ENCODE data around the gene ATRX. TPM values are rescaled to one million over a fixed set of nuclear protein-coding genes. Genes with fewer than 3 reads are reported as not detected.

ATRX gene
- total and polyA plus RNA-seq, 2 experiments from 2014 or later, result 162 to 179 TPM

GRCh38 chrX:77795124-77795523 is 9.1 kb upstream of the ATRX start:
- Histone ChIP-seq H3K27me3 (ENCODE audit: insufficient read depth) (no peaks in the 10 kb centered on the region), H3K27ac (ENCODE audit: low read depth) (no peak overlapping the region), H3K4me2 (no peak overlapping the region), H2AFZ (no peak overlapping the region), H3K9me2 (ENCODE audit: insufficient read depth) (no peaks in the 10 kb centered on the region), H3K36me3 (ENCODE audit: insufficient read depth) (no peaks in the 10 kb centered on the region), H3F3A (replicated peaks; ENCODE audit: low read depth) (no peaks in the 10 kb centered on the region), H3K79me2 (replicated peaks; ENCODE audit: insufficient read depth) (no peaks in the 10 kb centered on the region), H3K4me3 (no peak overlapping the region), H4K20me1 (replicated peaks; ENCODE audit: insufficient read depth) (no peaks in the 10 kb centered on the region), H3K4me1 (ENCODE audit: insufficient read depth) (no peaks in the 10 kb centered on the region)
- no peaks in the 10 kb centered on the region for H3K27me3 Mint-ChIP-seq (ENCODE audit: insufficient read depth, low read depth, poor library complexity)
- no peak for DNase-seq (ENCODE audit: low spot score)
- no peak for ATAC-seq
- H3K9me3 Mint-ChIP-seq, result no peaks in the 10 kb centered on the region
- no peak overlapping the region for H3K4me3 Mint-ChIP-seq
- no peaks in the 10 kb centered on the region for H3K4me1 Mint-ChIP-seq
- no peak for TF ChIP-seq EZH2phosphoT487 (IDR thresholded peaks at IDR 0.05; ENCODE audit: unreplicated experiment)
- TF ChIP-seq, protein P1, sequence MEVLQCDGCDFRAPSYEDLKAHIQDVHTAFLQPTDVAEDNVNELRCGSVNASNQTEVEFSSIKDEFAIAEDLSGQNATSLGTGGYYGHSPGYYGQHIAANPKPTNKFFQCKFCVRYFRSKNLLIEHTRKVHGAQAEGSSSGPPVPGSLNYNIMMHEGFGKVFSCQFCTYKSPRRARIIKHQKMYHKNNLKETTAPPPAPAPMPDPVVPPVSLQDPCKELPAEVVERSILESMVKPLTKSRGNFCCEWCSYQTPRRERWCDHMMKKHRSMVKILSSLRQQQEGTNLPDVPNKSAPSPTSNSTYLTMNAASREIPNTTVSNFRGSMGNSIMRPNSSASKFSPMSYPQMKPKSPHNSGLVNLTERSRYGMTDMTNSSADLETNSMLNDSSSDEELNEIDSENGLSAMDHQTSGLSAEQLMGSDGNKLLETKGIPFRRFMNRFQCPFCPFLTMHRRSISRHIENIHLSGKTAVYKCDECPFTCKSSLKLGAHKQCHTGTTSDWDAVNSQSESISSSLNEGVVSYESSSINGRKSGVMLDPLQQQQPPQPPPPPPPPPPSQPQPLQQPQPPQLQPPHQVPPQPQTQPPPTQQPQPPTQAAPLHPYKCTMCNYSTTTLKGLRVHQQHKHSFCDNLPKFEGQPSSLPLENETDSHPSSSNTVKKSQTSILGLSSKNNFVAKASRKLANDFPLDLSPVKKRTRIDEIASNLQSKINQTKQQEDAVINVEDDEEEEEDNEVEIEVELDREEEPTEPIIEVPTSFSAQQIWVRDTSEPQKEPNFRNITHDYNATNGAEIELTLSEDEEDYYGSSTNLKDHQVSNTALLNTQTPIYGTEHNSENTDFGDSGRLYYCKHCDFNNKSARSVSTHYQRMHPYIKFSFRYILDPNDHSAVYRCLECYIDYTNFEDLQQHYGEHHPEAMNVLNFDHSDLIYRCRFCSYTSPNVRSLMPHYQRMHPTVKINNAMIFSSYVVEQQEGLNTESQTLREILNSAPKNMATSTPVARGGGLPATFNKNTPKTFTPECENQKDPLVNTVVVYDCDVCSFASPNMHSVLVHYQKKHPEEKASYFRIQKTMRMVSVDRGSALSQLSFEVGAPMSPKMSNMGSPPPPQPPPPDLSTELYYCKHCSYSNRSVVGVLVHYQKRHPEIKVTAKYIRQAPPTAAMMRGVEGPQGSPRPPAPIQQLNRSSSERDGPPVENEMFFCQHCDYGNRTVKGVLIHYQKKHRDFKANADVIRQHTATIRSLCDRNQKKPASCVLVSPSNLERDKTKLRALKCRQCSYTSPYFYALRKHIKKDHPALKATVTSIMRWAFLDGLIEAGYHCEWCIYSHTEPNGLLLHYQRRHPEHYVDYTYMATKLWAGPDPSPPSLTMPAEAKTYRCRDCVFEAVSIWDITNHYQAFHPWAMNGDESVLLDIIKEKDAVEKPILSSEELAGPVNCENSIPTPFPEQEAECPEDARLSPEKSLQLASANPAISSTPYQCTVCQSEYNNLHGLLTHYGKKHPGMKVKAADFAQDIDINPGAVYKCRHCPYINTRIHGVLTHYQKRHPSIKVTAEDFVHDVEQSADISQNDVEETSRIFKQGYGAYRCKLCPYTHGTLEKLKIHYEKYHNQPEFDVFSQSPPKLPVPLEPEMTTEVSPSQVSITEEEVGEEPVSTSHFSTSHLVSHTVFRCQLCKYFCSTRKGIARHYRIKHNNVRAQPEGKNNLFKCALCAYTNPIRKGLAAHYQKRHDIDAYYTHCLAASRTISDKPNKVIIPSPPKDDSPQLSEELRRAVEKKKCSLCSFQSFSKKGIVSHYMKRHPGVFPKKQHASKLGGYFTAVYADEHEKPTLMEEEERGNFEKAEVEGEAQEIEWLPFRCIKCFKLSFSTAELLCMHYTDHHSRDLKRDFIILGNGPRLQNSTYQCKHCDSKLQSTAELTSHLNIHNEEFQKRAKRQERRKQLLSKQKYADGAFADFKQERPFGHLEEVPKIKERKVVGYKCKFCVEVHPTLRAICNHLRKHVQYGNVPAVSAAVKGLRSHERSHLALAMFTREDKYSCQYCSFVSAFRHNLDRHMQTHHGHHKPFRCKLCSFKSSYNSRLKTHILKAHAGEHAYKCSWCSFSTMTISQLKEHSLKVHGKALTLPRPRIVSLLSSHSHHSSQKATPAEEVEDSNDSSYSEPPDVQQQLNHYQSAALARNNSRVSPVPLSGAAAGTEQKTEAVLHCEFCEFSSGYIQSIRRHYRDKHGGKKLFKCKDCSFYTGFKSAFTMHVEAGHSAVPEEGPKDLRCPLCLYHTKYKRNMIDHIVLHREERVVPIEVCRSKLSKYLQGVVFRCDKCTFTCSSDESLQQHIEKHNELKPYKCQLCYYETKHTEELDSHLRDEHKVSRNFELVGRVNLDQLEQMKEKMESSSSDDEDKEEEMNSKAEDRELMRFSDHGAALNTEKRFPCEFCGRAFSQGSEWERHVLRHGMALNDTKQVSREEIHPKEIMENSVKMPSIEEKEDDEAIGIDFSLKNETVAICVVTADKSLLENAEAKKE (CRISPR knock-in tag; IDR thresholded peaks at IDR 0.05), result no peak
- no peak for TF ChIP-seq REST (IDR thresholded peaks at IDR 0.05; ENCODE audit: unreplicated experiment)
- no peak for TF ChIP-seq EZH2 (IDR thresholded peaks at IDR 0.05; ENCODE audit: low read depth, unreplicated experiment)
- no peak for TF ChIP-seq ZNF331 (CRISPR knock-in tag; IDR thresholded peaks at IDR 0.05; ENCODE audit: low read depth)
- no peak for TF ChIP-seq JUNB (IDR thresholded peaks at IDR 0.05; ENCODE audit: unreplicated experiment)
- no peak for TF ChIP-seq NANOG (IDR thresholded peaks at IDR 0.05; ENCODE audit: borderline replicate concordance)
- no peak for TF ChIP-seq STAT1 (IDR thresholded peaks at IDR 0.05; ENCODE audit: unreplicated experiment)
- no peak for TF ChIP-seq CREB1 (CRISPR knock-in tag; IDR thresholded peaks at IDR 0.05; ENCODE audit: low read depth)
- no peak for TF ChIP-seq POLR2AphosphoS5 (IDR thresholded peaks at IDR 0.05; ENCODE audit: low read depth)
- TF ChIP-seq, protein P2, sequence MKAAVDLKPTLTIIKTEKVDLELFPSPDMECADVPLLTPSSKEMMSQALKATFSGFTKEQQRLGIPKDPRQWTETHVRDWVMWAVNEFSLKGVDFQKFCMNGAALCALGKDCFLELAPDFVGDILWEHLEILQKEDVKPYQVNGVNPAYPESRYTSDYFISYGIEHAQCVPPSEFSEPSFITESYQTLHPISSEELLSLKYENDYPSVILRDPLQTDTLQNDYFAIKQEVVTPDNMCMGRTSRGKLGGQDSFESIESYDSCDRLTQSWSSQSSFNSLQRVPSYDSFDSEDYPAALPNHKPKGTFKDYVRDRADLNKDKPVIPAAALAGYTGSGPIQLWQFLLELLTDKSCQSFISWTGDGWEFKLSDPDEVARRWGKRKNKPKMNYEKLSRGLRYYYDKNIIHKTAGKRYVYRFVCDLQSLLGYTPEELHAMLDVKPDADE (IDR thresholded peaks at IDR 0.05), result no peak
- TF ChIP-seq CTCF (conservative IDR thresholded peaks at IDR 0.05; ENCODE audit: low read depth in 2 of 2), result no peak
- no peak for TF ChIP-seq ZNF114 (CRISPR knock-in tag; IDR thresholded peaks at IDR 0.05)
- no peak overlapping the region for H3K27ac Mint-ChIP-seq
- H3K36me3 Mint-ChIP-seq (ENCODE audit: low read depth), result no peaks in the 10 kb centered on the region

Measured in GM23338 (cell line).